ENCODE data around the gene RALGAPA2. TPM values are rescaled to one million over a fixed set of nuclear protein-coding genes. Genes with fewer than 3 reads are reported as not detected.

Gene RALGAPA2
- total RNA-seq, 1 experiment from 2014 or later: 13.4 TPM

- no peak for DNase-seq (ENCODE audit: low read depth, low spot score)
- POLR2A ChIA-PET: no interaction called here
- no peak for ATAC-seq
- H3K4me1 ChIP-seq (ENCODE audit: control insufficient read depth, insufficient read depth, low read length): no peaks in the 10 kb centered on the region
- no peaks in the 10 kb centered on the region for H3K9me3 ChIP-seq (ENCODE audit: control insufficient read depth, insufficient read depth, low read depth, low read length)
- no TSS peak for BruUV-seq (replicated peaks)
- CTCF ChIA-PET: no interaction called here
- TF ChIP-seq, protein P1, sequence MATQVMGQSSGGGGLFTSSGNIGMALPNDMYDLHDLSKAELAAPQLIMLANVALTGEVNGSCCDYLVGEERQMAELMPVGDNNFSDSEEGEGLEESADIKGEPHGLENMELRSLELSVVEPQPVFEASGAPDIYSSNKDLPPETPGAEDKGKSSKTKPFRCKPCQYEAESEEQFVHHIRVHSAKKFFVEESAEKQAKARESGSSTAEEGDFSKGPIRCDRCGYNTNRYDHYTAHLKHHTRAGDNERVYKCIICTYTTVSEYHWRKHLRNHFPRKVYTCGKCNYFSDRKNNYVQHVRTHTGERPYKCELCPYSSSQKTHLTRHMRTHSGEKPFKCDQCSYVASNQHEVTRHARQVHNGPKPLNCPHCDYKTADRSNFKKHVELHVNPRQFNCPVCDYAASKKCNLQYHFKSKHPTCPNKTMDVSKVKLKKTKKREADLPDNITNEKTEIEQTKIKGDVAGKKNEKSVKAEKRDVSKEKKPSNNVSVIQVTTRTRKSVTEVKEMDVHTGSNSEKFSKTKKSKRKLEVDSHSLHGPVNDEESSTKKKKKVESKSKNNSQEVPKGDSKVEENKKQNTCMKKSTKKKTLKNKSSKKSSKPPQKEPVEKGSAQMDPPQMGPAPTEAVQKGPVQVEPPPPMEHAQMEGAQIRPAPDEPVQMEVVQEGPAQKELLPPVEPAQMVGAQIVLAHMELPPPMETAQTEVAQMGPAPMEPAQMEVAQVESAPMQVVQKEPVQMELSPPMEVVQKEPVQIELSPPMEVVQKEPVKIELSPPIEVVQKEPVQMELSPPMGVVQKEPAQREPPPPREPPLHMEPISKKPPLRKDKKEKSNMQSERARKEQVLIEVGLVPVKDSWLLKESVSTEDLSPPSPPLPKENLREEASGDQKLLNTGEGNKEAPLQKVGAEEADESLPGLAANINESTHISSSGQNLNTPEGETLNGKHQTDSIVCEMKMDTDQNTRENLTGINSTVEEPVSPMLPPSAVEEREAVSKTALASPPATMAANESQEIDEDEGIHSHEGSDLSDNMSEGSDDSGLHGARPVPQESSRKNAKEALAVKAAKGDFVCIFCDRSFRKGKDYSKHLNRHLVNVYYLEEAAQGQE (IDR thresholded peaks at IDR 0.05; ENCODE audit: insufficient read depth in 1 of 2, low read depth in 2 of 2, low read length in 1 of 2): no peak
- no peak for TF ChIP-seq POLR2AphosphoS5 (IDR thresholded peaks at IDR 0.05; ENCODE audit: low read depth, low read length)
- no peak for TF ChIP-seq TCF7L2 (IDR thresholded peaks at IDR 0.05; ENCODE audit: low read depth, low read length)
- TF ChIP-seq, protein P2, sequence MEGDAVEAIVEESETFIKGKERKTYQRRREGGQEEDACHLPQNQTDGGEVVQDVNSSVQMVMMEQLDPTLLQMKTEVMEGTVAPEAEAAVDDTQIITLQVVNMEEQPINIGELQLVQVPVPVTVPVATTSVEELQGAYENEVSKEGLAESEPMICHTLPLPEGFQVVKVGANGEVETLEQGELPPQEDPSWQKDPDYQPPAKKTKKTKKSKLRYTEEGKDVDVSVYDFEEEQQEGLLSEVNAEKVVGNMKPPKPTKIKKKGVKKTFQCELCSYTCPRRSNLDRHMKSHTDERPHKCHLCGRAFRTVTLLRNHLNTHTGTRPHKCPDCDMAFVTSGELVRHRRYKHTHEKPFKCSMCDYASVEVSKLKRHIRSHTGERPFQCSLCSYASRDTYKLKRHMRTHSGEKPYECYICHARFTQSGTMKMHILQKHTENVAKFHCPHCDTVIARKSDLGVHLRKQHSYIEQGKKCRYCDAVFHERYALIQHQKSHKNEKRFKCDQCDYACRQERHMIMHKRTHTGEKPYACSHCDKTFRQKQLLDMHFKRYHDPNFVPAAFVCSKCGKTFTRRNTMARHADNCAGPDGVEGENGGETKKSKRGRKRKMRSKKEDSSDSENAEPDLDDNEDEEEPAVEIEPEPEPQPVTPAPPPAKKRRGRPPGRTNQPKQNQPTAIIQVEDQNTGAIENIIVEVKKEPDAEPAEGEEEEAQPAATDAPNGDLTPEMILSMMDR (IDR thresholded peaks at IDR 0.05): no peak
- no peak for TF ChIP-seq SIN3A (IDR thresholded peaks at IDR 0.05; ENCODE audit: borderline replicate concordance, insufficient read depth, low read depth, low read length)
- intact Hi-C loops (cut with micrococcal nuclease; ENCODE audit: unreplicated experiment): no loop called here
- H3K27ac ChIP-seq (ENCODE audit: low read length): no peak overlapping the region
- no peak overlapping the region for H3K4me3 ChIP-seq (ENCODE audit: low read depth in 2 of 2, low read length in 2 of 2)
- no peaks in the 10 kb centered on the region for H3K36me3 ChIP-seq (ENCODE audit: control insufficient read depth, insufficient read depth, low read length)
- in situ Hi-C loops (cut with HindIII; ENCODE audit: low pct_unique_long_range_greater_than_20kb, low sequenced_read_pairs): no loop called here
- peaks cover 2% of the 10 kb centered on the region; the same call in 1 of the 2 replicates for H3K27me3 ChIP-seq (ENCODE audit: control insufficient read depth, insufficient read depth, low read length)
Observed at GRCh38 chr20:20733943-20734342, 21.5 kb upstream of the RALGAPA2 start.

- intact Hi-C loops (cut with micrococcal nuclease; ENCODE audit: unreplicated experiment): no loop called here
- H3K4me1 ChIP-seq (ENCODE audit: control insufficient read depth, insufficient read depth, low read length): no peaks in the 10 kb centered on the region
- BruUV-seq (replicated peaks): no TSS peak
- DNase-seq (ENCODE audit: low read depth, low spot score) (no peak), ATAC-seq (no peak)
- ChIA-PET CTCF (interaction anchor here (0.7 kb wide), 1 partner anchor 988 kb away, joined by 5 read pairs; no protein-coding TSS in a partner anchor), POLR2A (no interaction called here)
- in situ Hi-C loops (cut with HindIII; ENCODE audit: low pct_unique_long_range_greater_than_20kb, low sequenced_read_pairs): no loop called here
- no peak for TF ChIP-seq TCF7L2 (IDR thresholded peaks at IDR 0.05; ENCODE audit: low read depth, low read length)
- TF ChIP-seq POLR2AphosphoS5 (IDR thresholded peaks at IDR 0.05; ENCODE audit: low read depth, low read length): no peak
- TF ChIP-seq, protein P2 (IDR thresholded peaks at IDR 0.05): no peak
- no peak for TF ChIP-seq SIN3A (IDR thresholded peaks at IDR 0.05; ENCODE audit: borderline replicate concordance, insufficient read depth, low read depth, low read length)
- TF ChIP-seq, protein P1 (IDR thresholded peaks at IDR 0.05; ENCODE audit: insufficient read depth in 1 of 2, low read depth in 2 of 2, low read length in 1 of 2): no peak
- H3K27me3 ChIP-seq (ENCODE audit: control insufficient read depth, insufficient read depth, low read length): peaks cover 2% of the 10 kb centered on the region; the same call in 1 of the 2 replicates
- H3K4me3 ChIP-seq (ENCODE audit: low read depth in 2 of 2, low read length in 2 of 2): no peak overlapping the region
- H3K27ac ChIP-seq (ENCODE audit: low read length): no peak overlapping the region
- no peaks in the 10 kb centered on the region for H3K9me3 ChIP-seq (ENCODE audit: control insufficient read depth, insufficient read depth, low read depth, low read length)
- no peaks in the 10 kb centered on the region for H3K36me3 ChIP-seq (ENCODE audit: control insufficient read depth, insufficient read depth, low read length)
Observed at GRCh38 chr20:20732641-20733040, 20.2 kb upstream of the RALGAPA2 start.

Data from Panc1 (cell line).